NCI-H510A (cell line): ENCODE data around the gene LIPG.
"Not testable (repeated sequence)": the region's sequence is repeated elsewhere in the genome, so short reads cannot be mapped to it uniquely, and the experiment has no call there.

Source experiments
- DNase-seq: peaks from one replicate; lab custom pipeline; 2025; lab: John Stamatoyannopoulos, UW

LIPG gene

GRCh38 chr18:49561289-49562193 is at the start of gene LIPG:
Gene LIPG (plus strand): TSS chr18:49562057. CDS start chr18:49562309, 252 bp downstream.
- peak; percentile 71 for DNase-seq

- DNase-seq = not testable (repeated sequence)
Measured at GRCh38 chr18:49512876-49513275, 49.0 kb upstream of the LIPG start.

GRCh38 chr18:49514577-49514976 is 47.3 kb upstream of the LIPG start:
- no peak for DNase-seq

- DNase-seq = not testable (repeated sequence)
Measured at GRCh38 chr18:49515003-49515402, 46.9 kb upstream of the LIPG start.

- DNase-seq = no peak
Measured at GRCh38 chr18:49515516-49515915, 46.3 kb upstream of the LIPG start.

GRCh38 chr18:49517483-49517882 is 44.4 kb upstream of the LIPG start:
- no peak for DNase-seq

- DNase-seq = no peak
Measured at GRCh38 chr18:49519101-49519971, 42.5 kb upstream of the LIPG start.

- peak; percentile 3 for DNase-seq
Measured at GRCh38 chr18:49520661-49521145, 41.2 kb upstream of the LIPG start.

- no peak for DNase-seq
Measured at GRCh38 chr18:49521216-49521835, 40.5 kb upstream of the LIPG start.

GRCh38 chr18:49523580-49524093 is 38.2 kb upstream of the LIPG start:
- not testable (repeated sequence) for DNase-seq

- no peak for DNase-seq
Measured at GRCh38 chr18:49524349-49524748, 37.5 kb upstream of the LIPG start.

- DNase-seq = no peak
Measured at GRCh38 chr18:49524951-49525350, 36.9 kb upstream of the LIPG start.

- DNase-seq = no peak
Measured at GRCh38 chr18:49525981-49526380, 35.9 kb upstream of the LIPG start.

GRCh38 chr18:49527631-49528327 is 34.1 kb upstream of the LIPG start:
- DNase-seq = no peak

- DNase-seq = no peak
Measured at GRCh38 chr18:49529596-49529995, 32.3 kb upstream of the LIPG start.

- no peak for DNase-seq
Measured at GRCh38 chr18:49531678-49532153, 30.1 kb upstream of the LIPG start.

- no peak for DNase-seq
Measured at GRCh38 chr18:49534846-49535601, 26.8 kb upstream of the LIPG start.

GRCh38 chr18:49537232-49537896 is 24.5 kb upstream of the LIPG start:
- no peak for DNase-seq

- no peak for DNase-seq
Measured at GRCh38 chr18:49544362-49544761, 17.5 kb upstream of the LIPG start.

GRCh38 chr18:49546278-49546677 is 15.6 kb upstream of the LIPG start:
- DNase-seq = no peak
